Activated CD4-positive, alpha-beta memory T cell treated with anti-CD3 and anti-CD28 coated beads for 36 hours (primary cell): ENCODE data around the gene IDUA. TPM values are rescaled to one million over a fixed set of nuclear protein-coding genes. Genes with fewer than 3 reads are reported as not detected.
"Not testable (repeated sequence)": the region's sequence is repeated elsewhere in the genome, so short reads cannot be mapped to it uniquely, and the experiment has no call there.

Experiments
- CTCF ChIA-PET: fragments of 350-600 bp; sonication (Branson Sonifier 250); formaldehyde crosslinking; loops from one replicate; lab custom pipeline; 2021; ENCODE audit warnings: antibody characterized with exemption, inconsistent platforms; lab: Charles Lee
- POLR2A ChIA-PET: fragments of 350-600 bp; sonication (Branson Sonifier 250); formaldehyde crosslinking; loops from one replicate; lab custom pipeline; 2021; ENCODE audit warnings: antibody characterized with exemption; lab: Charles Lee
- DNase-seq: peaks from one replicate; pipeline ENCODE4 v3.0.0-alpha.2; 2020
- H3K27ac Mint-ChIP-seq: one replicate; pipeline ENCODE4 v1.8.0; 2021; ENCODE audit warnings: mixed read lengths
- H3K27me3 Mint-ChIP-seq: one replicate; pipeline ENCODE4 v1.8.0; 2021; ENCODE audit warnings: mixed read lengths
- H3K36me3 Mint-ChIP-seq: one replicate; pipeline ENCODE4 v1.8.0; 2021; ENCODE audit warnings: mixed read lengths
- H3K4me1 Mint-ChIP-seq: one replicate; pipeline ENCODE4 v1.8.0; 2021; ENCODE audit warnings: low read depth, mixed read lengths
- H3K4me3 Mint-ChIP-seq: one replicate; pipeline ENCODE4 v1.8.0; 2021; ENCODE audit warnings: mild to moderate bottlenecking, mixed read lengths
- H3K9me3 Mint-ChIP-seq: one replicate; pipeline ENCODE4 v1.8.0; 2021; ENCODE audit warnings: mixed read lengths
- intact Hi-C: fragments of 100-400 bp; cut with micrococcal nuclease; formaldehyde crosslinking; loops from one replicate; pipeline ENCODE4 v1.15.1; 2023
- total RNA-seq, 2 experiments: library from RNA; stranded (reverse); gene quantifications; one replicate each; pipeline ENCODE4 v1.2.3, GENCODE V29; 2021

The IDUA gene
- total RNA-seq, 2 experiments from 2014 or later: 9.0 to 10.1 TPM

GRCh38 chr4:997375-998071 is 10.7 kb downstream of the IDUA start:
- H3K4me1 Mint-ChIP-seq: peaks cover 3% of the 10 kb centered on the region
- intact Hi-C loops: no loop called here
- peaks cover 30% of the 10 kb centered on the region for H3K27me3 Mint-ChIP-seq
- H3K9me3 Mint-ChIP-seq: no peaks in the 10 kb centered on the region
- DNase-seq: no peak
- POLR2A ChIA-PET: no interaction called here
- H3K27ac Mint-ChIP-seq: no peak overlapping the region
- CTCF ChIA-PET: interaction anchor here (1.1 kb wide), 1 partner anchor 9 kb away, joined by 3 read pairs; no protein-coding TSS in a partner anchor
- no peak overlapping the region for H3K4me3 Mint-ChIP-seq
- H3K36me3 Mint-ChIP-seq: no peaks in the 10 kb centered on the region

DNA sequence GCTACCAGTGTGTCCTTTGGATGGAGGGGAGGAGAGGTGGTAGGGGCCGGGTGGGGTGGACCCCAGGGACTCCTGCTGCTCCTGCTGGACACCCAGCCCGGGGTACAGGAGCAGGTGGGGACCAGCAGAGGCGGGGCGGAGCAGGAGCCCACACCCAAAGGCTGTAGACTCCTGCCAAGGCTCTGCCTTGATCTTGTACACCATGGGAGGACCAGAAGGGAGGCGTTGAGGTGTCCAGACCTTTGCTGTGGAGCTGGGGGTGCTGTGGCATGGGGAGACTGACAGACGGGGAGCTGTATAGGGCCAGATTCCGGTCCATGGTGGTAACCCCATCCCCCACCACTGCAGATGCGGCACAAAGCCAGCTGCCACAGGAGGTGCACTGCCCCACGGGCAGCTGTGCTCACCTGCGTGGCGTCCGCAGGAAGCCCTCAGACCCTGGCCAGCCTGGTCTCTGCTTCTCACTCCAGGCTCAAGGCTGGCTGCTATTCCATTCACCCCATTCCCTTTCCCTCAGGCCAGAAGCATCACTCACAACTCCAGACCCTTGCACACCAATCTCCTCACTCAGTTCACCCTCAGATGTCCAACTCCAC is 11.3 kb downstream of the IDUA start:
- no peak overlapping the region for H3K27ac Mint-ChIP-seq
- H3K4me3 Mint-ChIP-seq: no peak overlapping the region
- CTCF ChIA-PET: interaction anchor here (1.1 kb wide), 1 partner anchor 8 kb away, joined by 3 read pairs; no protein-coding TSS in a partner anchor
- POLR2A ChIA-PET: no interaction called here
- intact Hi-C loops: no loop called here
- H3K4me1 Mint-ChIP-seq: peaks cover 3% of the 10 kb centered on the region
- H3K36me3 Mint-ChIP-seq: no peaks in the 10 kb centered on the region
- DNase-seq: no peak
- H3K27me3 Mint-ChIP-seq: peaks cover 30% of the 10 kb centered on the region
- H3K9me3 Mint-ChIP-seq: no peaks in the 10 kb centered on the region

DNA sequence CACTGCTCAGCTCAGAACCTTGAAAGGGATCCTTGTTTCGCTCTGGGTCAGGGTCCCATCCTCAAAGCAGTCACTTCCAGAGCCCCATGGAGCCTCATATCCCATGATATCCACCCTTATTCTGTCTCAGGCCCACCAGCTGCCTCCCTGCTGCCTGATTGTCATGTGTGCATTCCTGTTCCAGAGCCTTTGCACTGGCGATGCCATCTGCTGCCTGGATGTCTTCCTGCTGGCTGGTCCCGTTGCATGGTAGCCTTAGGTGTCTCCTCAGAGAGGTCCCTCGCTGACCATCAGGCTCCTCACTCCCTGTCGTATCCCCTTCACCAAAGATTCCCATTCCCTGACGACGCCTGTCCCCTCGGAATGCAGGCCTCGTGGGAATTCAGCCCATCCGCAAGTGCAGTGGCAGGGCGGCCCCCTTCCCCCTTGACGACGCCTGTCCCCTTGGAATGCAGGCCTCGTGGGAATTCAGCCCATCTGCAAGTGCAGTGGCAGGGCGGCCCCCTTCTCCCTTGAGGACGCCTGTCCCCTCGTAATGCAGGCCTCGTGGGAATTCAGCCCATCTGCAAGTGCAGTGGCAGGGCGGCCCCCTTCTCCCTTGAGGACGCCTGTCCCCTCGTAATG is 12.5 kb downstream of the IDUA start:
- H3K9me3 Mint-ChIP-seq, H3K4me1 Mint-ChIP-seq, DNase-seq, H3K4me3 Mint-ChIP-seq, intact Hi-C loops, H3K27ac Mint-ChIP-seq, H3K36me3 Mint-ChIP-seq, POLR2A ChIA-PET: not testable (repeated sequence)
- H3K27me3 Mint-ChIP-seq: peaks cover 38% of the 10 kb centered on the region
- CTCF ChIA-PET: interaction anchor here (1.0 kb wide), 1 partner anchor 11 kb away, joined by 3 read pairs; no protein-coding TSS in a partner anchor

DNA sequence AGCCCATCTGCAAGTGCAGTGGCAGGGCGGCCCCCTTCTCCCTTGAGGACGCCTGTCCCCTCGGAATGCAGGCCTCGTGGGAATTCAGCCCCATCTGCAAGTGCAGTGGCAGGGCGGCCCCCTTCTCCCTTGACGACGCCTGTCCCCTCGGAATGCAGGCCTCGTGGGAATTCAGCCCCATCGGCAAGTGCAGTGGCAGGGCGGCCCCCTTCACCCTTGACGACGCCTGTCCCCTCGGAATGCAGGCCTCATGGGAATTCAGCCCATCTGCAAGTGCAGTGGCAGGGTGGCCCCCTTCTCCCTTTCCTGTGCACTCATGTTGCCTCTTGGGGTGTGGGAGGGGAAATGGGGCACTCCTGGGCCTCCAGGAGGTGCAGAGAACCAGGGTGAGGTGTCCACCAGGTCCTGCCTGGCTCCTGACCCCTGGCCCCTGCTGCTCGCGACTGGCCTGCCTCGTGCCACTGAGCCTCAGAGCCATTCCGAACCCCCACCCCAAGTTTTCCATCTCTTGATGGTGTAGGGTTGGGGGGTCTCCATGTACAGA is 13.1 kb downstream of the IDUA start:
- H3K9me3 Mint-ChIP-seq: no peaks in the 10 kb centered on the region
- ChIA-PET POLR2A (no interaction called here), CTCF (no interaction called here)
- no peak overlapping the region for H3K27ac Mint-ChIP-seq
- H3K4me1 Mint-ChIP-seq: peaks cover 3% of the 10 kb centered on the region
- intact Hi-C loops: no loop called here
- peaks cover 43% of the 10 kb centered on the region for H3K27me3 Mint-ChIP-seq
- no peak for DNase-seq
- no peaks in the 10 kb centered on the region for H3K36me3 Mint-ChIP-seq
- H3K4me3 Mint-ChIP-seq: no peak overlapping the region

GRCh38 chr4:1000686-1001260 is 13.9 kb downstream of the IDUA start:
- no peaks in the 10 kb centered on the region for H3K9me3 Mint-ChIP-seq
- H3K27ac Mint-ChIP-seq: no peak overlapping the region
- DNase-seq: no peak
- H3K36me3 Mint-ChIP-seq: no peaks in the 10 kb centered on the region
- H3K4me3 Mint-ChIP-seq: no peak overlapping the region
- ChIA-PET CTCF (no interaction called here), POLR2A (no interaction called here)
- intact Hi-C loops: no loop called here
- peaks cover 3% of the 10 kb centered on the region for H3K4me1 Mint-ChIP-seq
- H3K27me3 Mint-ChIP-seq: peaks cover 44% of the 10 kb centered on the region

GRCh38 chr4:1001561-1002130 is 14.8 kb downstream of the IDUA start:
- intact Hi-C loops: no loop called here
- CTCF ChIA-PET: no interaction called here
- H3K36me3 Mint-ChIP-seq: no peaks in the 10 kb centered on the region

GRCh38 chr4:1002131-1002630 is 15.3 kb downstream of the IDUA start:
- Mint-ChIP-seq H3K4me3 (no peak overlapping the region), H3K9me3 (no peaks in the 10 kb centered on the region), H3K27ac (no peak overlapping the region), H3K4me1 (peaks cover 3% of the 10 kb centered on the region), H3K36me3 (no peaks in the 10 kb centered on the region), H3K27me3 (peaks cover 54% of the 10 kb centered on the region)
- intact Hi-C loops: no loop called here
- DNase-seq: no peak
- CTCF ChIA-PET: no interaction called here
- POLR2A ChIA-PET: no interaction called here

More at GRCh38 chr4:1001561-1002130, 14.8 kb downstream of the IDUA start:
- no peak for DNase-seq
- H3K27ac Mint-ChIP-seq: no peak overlapping the region
- POLR2A ChIA-PET: no interaction called here
- no peak overlapping the region for H3K4me3 Mint-ChIP-seq
- H3K4me1 Mint-ChIP-seq: peaks cover 3% of the 10 kb centered on the region
- no peaks in the 10 kb centered on the region for H3K9me3 Mint-ChIP-seq
- H3K27me3 Mint-ChIP-seq: peaks cover 48% of the 10 kb centered on the region

- ChIA-PET CTCF (no interaction called here), POLR2A (no interaction called here)
- H3K36me3 Mint-ChIP-seq: no peaks in the 10 kb centered on the region
- H3K27me3 Mint-ChIP-seq: peaks cover 57% of the 10 kb centered on the region
- DNase-seq: no peak
- intact Hi-C loops: no loop called here
- H3K4me1 Mint-ChIP-seq: peaks cover 3% of the 10 kb centered on the region
- no peak overlapping the region for H3K27ac Mint-ChIP-seq
- no peak overlapping the region for H3K4me3 Mint-ChIP-seq
- H3K9me3 Mint-ChIP-seq: no peaks in the 10 kb centered on the region
These were observed 15.9 kb downstream of the IDUA start for GRCh38 chr4:1002631-1003251.

DNA sequence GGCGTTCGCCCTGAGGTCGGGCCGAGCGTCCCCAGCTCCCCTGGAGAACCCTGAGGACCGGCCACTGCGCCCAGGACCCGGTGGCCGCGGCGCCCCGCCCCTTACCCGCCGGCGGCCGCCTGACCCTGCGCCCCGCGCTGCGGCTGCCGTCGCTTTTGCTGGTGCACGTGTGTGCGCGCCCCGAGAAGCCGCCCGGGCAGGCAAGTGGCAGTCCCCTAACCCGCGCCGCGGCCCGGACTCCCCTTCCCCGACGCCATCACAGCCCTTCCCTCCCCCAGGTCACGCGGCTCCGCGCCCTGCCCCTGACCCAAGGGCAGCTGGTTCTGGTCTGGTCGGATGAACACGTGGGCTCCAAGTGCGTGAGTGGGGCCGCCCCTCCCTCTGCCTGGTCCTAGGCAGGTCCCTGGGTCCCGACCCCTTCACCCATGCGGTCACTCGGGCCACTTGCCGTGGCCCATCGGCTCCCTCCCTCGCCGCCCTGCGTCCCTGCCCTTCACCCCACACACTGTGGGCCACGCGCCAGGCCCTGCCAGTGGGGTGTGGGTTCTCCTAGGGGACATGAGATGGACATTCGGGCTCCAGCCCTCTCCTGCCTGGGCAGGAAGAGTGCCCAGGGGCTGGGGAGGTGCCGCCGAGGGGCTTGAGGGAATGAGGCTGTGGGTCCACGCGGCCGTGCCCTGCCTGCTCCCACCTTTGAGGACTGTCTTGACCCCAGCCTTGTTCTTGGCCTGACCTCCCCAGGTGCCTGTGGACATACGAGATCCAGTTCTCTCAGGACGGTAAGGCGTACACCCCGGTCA is 16.6 kb downstream of the IDUA start:
- H3K9me3 Mint-ChIP-seq: no peaks in the 10 kb centered on the region
- ChIA-PET POLR2A (no interaction called here), CTCF (no interaction called here)
- peaks cover 1% of the 10 kb centered on the region for H3K4me1 Mint-ChIP-seq
- no peaks in the 10 kb centered on the region for H3K36me3 Mint-ChIP-seq
- no peak for DNase-seq
- intact Hi-C loops: no loop called here
- peaks cover 57% of the 10 kb centered on the region for H3K27me3 Mint-ChIP-seq
- no peak overlapping the region for H3K4me3 Mint-ChIP-seq
- no peak overlapping the region for H3K27ac Mint-ChIP-seq

- Mint-ChIP-seq H3K36me3 (no peaks in the 10 kb centered on the region), H3K9me3 (no peaks in the 10 kb centered on the region), H3K27me3 (peaks cover 60% of the 10 kb centered on the region), H3K27ac (no peak overlapping the region), H3K4me3 (no peak overlapping the region), H3K4me1 (peaks cover 4% of the 10 kb centered on the region)
- intact Hi-C loops: no loop called here
- POLR2A ChIA-PET: no interaction called here
- CTCF ChIA-PET: no interaction called here
- DNase-seq: no peak
These were observed 17.2 kb downstream of the IDUA start for GRCh38 chr4:1004071-1004418.
